H4 (cell line): ENCODE measurements around the gene CNOT3. TPM values are rescaled to one million over a fixed set of nuclear protein-coding genes. Genes with fewer than 3 reads are reported as not detected.

Source experiments
- DNase-seq: peaks from one replicate; pipeline ENCODE4 v3.0.0-alpha.2; 2015; ENCODE audit warnings: low spot score
- total RNA-seq: library from RNA; depleted of rRNA; stranded (reverse); fragments of >200 nt; shearing (Covaris generic); gene quantifications from 2 replicates; pipeline ENCODE4 v1.2.3, GENCODE V29; 2014

Gene CNOT3
- total RNA-seq, 1 experiment from 2014 or later: 27.5 TPM

DNA sequence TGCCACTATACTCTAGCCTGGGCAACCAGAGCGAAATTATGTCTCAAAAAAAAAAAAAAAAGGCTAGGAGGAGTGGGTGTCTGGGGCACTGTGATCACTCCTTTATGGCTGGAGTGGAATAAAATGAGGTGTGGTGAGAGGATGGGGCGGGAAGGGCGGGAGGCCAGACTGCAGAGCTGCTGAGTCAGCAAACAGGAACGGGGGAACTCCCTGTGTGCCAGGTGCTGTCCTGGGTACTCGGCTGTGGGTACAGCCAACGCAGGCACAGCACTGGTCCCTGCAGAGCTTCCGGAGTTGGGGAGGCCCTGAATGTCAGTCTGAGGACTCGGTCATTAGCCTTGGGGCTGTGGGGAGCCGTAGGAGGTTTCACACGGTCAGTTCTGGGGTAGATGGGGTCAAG lies 16.3 kb upstream of the CNOT3 start:
- no peak for DNase-seq

DNA sequence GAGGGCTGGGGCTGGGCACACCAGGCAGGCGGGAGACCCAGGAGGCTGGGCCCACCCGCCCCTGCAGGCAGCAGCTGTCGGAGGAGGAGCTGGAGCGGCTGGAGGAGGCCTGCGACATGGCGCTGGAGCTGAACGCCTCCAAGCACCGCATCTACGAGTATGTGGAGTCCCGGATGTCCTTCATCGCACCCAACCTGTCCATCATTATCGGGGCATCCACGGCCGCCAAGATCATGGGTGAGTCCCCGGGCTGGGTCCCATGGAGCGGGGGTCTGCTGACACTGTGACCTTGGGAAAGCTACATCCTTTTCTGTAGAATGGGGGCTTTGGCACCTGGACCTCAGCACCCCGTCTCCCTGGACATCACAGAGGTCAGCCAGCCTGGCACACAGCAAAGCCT lies 13.9 kb upstream of the CNOT3 start:
- DNase-seq: no peak

DNA sequence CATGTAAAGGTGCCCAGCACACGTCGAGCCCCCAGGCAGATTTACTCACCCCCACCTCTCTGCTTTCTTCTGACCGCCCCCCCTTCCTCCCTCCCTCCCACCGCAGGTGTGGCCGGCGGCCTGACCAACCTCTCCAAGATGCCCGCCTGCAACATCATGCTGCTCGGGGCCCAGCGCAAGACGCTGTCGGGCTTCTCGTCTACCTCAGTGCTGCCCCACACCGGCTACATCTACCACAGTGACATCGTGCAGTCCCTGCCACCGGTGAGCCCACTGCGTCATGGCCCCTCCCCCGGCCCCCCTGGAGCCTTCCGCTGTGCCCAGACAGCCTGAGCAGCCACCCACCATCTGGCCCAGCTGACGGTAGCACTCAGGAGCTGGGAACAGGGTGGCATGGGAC lies 13.2 kb upstream of the CNOT3 start:
- DNase-seq: no peak

DNA sequence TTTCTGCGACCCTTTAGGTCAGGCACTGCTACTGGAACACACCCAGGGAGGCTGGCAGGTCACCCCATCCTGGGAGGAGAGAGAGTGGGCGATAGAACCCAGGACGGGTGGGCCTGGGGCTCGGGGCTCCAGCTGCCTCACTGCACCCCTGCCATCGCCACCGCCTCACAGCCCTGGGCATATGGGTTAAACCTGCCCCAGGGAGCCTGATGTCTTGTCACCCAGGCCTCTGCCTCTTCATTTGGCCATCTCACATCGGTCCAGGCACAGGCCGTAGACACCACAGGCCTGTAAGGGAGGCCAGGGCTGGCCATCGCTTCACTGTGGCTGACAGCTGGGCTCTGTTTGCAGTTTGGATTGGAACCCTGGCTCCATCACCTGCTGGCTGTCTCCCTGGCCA lies 11.8 kb upstream of the CNOT3 start:
- DNase-seq: no peak

DNA sequence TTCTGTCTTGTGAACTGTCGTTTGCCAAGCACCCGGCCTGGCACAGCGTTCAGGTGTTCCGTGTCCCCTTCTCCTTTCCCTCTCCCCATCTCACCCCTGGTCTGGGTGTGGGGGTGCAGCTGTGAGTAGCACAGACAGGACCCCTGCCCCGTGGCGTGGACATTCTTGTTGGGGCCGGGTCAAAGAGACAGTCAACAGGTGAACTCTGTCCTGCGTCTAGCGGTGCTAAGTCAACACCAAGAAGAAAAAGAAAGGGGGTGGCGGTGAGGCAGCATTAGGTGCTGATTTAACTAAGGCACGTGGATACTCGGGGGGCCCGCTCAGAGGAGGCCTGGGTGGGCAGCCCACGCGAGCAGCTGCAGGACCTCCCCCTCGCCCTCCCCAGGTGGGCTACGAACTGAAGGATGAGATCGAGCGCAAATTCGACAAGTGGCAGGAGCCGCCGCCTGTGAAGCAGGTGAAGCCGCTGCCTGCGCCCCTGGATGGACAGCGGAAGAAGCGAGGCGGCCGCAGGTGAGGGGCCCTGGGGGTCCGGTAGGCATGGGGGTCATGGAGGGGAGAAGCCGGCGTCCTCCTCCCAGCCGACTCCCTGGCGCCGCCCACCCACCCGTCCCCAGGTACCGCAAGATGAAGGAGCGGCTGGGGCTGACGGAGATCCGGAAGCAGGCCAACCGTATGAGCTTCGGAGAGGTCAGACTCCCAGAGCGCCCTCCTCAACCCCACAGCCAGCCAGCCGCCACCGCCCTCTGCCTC lies 9.7 kb upstream of the CNOT3 start:
- no peak for DNase-seq

DNA sequence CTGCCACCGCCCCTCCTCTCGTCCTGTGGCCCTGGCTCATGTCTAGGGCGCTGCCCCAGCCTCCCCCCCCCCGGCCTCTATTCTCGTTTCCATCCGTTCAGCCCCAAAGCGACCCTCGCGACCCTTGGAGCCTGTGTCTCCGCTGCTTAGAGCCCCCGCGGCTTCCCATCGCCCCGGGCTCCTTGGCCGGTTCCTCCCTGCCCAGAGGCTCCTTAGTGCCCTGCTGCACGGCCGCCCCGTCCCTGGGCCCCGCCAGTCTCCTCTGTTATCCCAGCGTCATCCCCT lies 9.2 kb upstream of the CNOT3 start:
- no peak for DNase-seq

DNA sequence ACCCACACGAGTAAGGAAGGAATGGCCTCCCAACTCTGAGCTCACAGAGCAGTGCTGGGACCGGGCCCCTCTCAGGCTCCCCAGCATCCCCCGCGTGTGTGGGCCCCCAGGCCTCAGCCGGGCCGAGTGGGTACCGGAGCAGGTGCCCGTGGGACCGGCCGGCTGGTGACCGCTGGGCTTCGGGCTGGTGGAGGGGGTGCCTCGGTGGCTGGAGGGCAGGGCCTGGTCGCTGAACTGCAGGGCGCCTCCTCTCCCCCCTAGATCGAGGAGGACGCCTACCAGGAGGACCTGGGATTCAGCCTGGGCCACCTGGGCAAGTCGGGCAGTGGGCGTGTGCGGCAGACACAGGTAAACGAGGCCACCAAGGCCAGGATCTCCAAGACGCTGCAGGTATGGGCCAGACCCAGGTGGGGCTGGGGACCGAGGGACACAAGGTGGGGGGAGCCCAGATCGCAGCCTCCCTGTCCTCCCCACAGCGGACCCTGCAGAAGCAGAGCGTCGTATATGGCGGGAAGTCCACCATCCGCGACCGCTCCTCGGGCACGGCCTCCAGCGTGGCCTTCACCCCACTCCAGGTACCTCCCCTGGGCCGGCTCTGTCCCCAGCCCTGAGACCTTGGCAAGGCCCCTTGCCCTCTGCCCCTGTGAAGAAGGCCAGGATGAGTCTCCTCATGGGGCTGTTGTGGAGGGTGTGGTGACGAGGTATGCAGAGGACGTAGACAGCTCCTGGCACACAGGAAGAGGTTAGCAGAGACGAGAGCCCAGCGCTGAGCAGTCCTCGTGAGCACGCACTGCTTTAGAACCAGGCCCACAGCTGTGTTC lies 8.6 kb upstream of the CNOT3 start:
- no peak for DNase-seq

DNA sequence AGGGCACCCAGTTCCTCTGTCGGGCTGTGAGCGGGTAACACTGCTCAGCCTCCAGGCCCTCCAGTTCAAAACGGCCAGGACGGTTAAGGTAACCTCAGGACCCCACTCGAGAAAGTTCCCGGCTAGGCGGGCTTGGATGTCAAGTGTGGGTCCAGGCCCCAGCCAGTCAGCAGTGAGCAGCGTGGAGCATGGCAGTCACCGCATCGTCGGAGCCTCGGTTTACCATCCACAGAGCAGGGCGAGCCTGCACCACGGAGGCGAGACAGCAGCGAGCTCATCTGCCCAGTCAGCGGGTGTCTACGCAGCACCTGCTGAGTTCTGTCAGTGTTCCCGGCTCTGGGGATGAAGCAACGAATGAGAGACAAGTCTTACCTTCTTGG lies 8.0 kb upstream of the CNOT3 start:
- no peak for DNase-seq

DNA sequence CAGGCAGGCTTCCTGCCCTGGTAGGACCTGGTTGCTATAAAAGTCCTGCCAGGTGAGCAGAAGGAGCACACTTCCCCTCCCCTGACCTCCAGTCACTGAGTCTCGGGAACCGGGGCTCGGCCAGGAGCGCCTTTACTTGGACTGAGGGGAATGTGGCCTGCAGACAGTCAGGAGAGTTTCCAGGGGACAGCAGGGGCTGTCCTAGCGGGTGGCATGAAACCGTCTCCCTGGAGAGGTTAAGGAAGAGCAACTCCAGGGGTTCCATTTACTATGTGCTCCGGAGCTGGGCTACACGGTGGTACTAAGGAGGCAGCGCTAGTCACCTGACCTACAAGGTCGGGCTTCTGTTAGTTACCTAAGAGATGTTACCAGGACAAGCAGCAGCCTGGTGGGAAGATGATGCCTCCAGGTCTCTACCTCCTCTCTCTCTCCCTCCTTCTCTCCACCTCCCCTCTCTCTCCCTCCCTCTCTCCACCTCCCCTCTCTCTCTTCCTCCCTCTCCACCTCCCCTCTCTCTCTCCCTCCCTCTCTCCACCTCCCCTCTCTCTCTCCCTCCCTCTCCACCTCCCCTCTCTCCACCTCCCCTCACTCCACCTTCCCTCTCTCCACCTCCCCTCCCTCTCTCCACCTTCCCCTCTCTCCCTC lies 4.1 kb upstream of the CNOT3 start:
- no peak for DNase-seq

DNA sequence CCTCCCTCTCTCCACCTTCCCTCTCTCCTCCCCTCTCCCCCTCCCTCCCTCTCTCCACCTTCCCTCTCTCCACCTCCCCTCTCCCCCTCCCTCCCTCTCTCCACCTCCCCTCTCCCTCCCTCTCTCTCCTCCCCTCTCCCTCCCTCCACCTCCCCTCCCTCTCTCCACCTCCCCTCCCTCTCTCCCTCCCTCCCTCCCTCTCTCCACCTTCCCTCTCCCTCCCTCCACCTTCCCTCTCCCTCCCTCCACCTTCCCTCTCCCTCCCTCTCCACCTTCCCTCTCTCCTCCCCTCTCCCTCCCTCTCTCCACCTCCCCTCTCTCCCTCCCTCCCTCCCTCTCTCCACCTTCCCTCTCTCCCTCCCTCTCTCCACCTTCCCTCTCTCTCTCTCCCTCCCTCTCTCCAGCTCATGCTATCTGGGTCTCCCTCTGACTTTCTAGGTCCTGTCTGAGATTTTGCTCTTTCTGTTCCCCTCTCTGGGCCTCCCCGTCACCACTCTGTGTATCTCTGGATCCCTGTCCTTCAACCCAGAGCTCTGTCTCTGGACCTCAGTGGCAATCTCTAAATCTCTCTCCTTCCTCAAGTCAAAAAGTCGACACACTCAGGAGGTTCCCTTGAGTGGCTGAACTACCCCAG lies 3.5 kb upstream of the CNOT3 start:
- DNase-seq: no peak

DNA sequence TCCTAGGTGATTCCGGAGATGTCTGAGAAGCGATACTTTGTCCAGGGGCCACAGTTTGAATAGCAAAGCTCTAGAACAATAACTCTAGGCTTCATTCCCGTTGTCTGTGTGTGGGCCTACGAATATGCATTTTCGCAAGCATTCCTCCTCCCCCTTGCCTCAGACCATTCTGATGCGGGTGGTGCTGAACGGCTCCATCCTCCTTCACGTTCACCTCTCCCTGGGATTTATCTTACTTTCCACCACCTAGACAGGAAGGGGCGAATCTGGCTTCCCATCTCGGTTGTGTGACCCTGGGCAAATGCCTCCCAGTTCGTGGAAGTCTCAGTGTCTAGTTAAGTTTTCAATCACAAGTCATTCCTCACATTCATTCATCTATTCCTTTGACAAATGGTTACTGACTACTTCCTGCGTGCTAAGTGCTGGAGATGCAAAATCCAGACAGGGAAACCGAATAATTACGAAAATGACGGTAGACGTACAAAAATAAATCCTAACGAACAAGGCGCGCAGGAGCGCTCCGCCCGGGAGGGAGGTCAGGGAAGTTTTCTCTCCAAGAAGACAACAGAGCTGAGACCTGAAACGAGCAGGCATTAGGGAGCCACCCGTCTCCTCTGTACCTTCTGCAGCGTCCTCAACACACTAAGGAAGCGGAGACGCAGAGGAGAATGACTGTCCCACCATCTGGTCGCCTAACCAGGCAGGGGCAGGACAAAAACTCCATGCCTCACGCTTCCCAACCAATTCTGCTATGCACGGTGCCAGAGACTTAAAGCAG lies 1.3 kb upstream of the CNOT3 start:
- no peak for DNase-seq

DNA sequence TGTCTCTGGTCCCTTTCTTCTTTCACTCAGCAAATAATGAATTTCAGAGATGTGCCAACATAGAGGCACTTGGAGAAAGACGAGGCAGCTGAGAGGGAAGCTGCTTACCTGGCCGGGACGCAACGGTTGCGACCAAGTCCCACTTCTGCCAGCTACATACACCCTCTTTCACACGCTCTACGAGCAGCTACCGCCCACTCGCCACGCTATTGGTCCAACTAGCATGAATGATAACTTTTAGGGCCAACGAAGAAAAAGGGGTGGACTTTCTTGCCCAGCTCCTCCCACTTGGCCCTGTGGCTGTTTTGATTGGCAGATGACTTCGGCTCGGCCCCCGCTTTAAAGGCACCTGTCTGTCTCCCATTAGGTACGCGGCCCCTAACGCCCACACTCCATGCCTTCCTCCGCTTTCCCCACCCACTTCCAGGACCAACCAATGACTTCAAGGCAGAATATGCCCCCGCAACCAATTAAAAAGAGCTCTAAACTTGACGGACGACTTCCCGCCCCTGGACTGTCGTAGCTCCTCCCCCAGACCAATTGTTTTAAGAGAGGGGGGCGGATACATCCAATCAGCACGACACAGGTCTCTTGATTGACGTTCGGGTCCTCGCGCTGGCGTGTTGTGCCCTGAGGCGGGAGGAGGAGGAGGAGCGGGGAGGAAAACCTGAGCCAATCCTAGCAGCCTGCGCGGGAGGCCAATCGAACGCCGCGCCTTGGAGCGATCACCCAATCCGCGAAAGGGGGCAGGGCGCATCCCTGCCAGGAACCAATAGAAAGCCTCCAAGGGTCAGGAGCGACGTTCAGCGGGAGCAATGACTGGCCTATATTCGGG lies 481 bp upstream of the CNOT3 start:
- DNase-seq: peak; percentile 100

DNA sequence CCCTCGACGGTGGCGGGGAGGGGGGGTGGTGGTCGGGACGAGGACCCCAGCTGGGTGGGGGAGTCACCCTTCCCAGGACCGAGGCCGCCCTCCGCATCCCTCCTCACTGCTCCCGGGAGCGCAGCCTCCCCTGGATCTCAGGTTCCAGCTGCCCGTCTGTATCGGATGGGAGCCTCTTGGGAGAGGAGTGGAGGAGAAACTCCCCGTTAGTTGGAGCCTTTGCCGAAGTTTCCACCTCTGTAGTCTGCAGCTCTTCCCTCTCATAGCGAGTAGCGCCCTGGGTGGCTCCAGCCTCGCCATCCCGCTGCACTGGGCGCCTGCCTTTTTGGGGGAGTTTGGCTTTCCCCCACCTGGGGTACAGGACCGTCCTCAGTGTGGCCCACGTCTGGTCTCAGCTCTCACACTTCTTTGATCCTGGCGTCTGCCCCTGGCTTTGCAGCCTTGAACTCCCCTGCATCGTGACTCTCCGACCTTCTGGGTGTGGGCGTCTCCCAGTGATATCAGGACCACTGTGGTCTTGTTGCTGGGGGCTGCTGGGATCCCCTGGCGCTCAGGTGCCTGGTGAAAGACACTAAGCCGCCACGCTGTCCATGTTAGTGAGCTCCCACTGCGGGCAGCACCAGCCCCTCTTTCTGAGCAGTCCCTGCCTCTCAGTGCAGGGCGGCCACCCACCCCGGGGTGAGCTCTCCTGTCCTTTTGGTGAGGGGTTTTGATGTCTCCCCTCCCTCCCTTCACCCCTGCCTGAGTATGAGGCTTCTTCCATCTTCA lies 1.1 kb downstream of the CNOT3 start:
- DNase-seq: no peak

DNA sequence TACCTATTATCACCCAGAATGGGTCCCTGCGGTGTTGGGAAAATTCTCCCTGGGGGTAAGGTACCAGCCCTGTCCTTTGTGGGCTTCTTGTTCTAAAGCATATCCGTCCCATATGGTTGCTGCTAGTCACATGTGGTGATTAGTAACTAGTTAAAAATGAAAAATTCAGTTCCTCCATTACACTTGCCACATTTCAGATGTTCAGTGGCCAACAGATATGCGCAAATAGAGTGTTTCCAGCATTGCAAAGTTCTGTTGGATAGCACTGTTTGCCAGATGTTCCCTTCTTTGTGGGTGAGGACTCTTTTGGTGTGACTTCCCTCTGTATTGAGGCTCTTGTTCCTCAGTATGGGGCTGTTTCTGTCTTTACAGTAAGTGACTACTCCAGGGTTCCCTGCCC lies 3.8 kb downstream of the CNOT3 start:
- no peak for DNase-seq

DNA sequence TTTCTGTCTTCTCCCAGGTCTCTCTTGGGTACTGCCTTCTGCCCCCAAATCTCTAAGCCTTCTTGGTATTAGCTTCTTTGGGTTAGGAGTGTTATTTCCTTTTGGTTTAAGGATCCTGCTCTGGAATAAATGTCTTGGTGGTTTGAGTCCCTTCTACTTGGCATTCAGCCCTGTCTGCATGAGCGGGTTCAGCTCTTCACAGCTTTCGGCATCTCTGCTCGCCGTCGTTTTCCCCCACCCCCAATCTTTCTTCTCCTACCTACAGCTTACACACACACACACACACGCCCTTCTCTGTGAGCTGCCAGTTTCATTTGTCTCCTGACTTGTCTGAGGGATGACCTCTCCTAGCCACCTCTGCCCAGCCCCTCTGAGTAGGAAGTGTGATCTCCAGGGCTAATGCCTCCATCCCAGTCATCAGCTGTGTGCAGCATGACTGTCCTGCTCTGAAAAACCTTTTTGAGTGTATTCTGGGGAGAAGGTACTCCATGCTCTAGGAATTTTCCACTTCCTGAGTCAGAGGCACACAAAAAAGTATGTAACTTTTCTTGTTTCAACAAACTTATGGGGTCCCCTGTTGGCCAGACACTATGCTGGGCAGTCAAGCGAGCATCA lies 4.7 kb downstream of the CNOT3 start:
- DNase-seq: no peak

DNA sequence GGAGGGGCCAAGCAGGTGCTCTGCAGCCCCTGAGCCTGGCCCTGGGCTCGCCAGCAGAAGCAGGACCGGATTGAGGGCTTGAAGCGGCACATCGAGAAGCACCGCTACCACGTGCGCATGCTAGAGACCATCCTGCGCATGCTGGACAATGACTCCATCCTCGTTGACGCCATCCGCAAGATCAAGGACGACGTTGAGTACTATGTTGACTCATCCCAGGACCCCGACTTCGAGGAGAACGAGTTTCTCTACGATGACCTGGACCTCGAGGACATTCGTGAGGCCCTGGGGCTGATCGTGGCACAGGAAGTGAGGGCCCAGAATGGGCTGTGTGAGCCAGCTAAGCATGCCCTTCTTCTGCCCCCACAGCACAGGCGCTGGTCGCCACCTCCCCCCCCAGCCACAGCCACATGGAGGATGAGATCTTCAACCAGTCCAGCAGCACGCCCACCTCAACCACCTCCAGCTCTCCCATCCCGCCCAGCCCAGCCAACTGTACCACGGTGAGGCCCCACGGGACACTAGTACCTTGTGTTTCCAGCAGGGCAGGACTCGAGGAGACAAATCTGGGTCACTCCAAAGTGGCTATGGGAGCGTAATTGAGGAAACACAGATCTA lies 8.1 kb downstream of the CNOT3 start:
- no peak for DNase-seq

DNA sequence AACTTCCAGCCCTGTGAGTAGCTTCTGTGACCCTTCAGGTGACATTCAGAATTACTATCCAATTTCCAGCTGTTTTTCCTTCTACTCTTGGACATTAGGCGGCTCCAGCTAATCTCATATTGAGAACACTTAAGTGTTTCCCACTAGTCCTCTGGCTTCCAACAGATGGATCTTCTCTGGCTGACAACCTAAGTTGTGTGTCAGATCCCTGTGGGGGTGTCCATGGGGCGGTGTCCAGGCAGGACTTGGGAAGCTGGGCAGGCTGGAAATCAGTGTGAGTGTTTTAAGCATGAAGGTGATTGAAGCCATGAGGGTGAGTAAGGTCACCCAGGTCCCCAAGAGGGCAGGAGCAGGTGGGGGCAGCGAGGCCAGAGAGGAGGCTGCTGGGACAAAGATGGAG lies 10.1 kb downstream of the CNOT3 start:
- no peak for DNase-seq

DNA sequence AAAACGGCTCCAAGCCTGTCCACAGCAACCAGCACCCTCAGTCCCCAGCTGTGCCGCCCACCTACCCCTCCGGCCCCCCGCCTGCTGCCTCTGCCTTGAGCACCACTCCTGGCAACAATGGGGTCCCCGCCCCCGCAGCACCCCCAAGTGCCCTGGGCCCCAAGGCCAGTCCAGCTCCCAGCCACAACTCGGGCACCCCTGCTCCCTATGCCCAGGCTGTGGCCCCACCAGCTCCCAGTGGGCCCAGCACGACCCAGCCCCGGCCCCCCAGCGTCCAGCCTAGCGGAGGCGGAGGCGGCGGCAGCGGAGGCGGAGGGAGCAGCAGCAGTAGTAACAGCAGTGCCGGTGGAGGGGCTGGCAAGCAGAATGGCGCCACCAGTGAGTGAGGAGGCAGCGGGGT lies 10.6 kb downstream of the CNOT3 start:
- no peak for DNase-seq
